Uterus (tissue), 2 donors: ENCODE data around the gene BCORL1.

Source experiments
- CTCF ChIP-seq, 4 experiments: fragments of 200-600 bp in 2 of 4; fragments of 450-650 bp in 2 of 4; sonication (generic) in 2 of 4; IDR thresholded peaks; one replicate each; pipeline ENCODE4 v1.5.1; 2016 to 2019; ENCODE audit warnings: antibody characterized with exemption in 4 of 4, mild to moderate bottlenecking in 2 of 4, moderate library complexity in 1 of 4
- POLR2A ChIP-seq, 2 donors: fragments of 450-650 bp; IDR thresholded peaks; one replicate each; pipeline ENCODE4 v1.6.1; 2016; ENCODE audit warnings: antibody characterized with exemption in 2 of 2, mild to moderate bottlenecking in 1 of 2, moderate library complexity in 1 of 2

- TF ChIP-seq POLR2A (IDR thresholded peaks at IDR 0.05) (no peak), CTCF (IDR thresholded peaks at IDR 0.05) (no peak)
Observed at GRCh38 chrX:130097507-130098209, 115.2 kb downstream of the BCORL1 start.
